GM13976 (cell line): ENCODE results near the gene EIF5.

Source experiments
- DNase-seq: peaks from one replicate; pipeline ENCODE4 v3.0.0; 2012; ENCODE audit warnings: low spot score
- in situ Hi-C: fragments of 300-500 bp; cut with MboI; formaldehyde crosslinking; loops from one replicate; pipeline ENCODE4 v1.12.0; 2022; ENCODE audit warnings: low sequenced_read_pairs, mixed read lengths, inconsistent platforms; ENCODE audit not compliant: unreplicated experiment
- TF ChIP-seq, protein P1 (sequence below): IDR thresholded peaks from 2 replicates; pipeline ENCODE4 v1.5.1; 2012; ENCODE audit warnings: borderline replicate concordance, mild to moderate bottlenecking; ENCODE audit not compliant: insufficient read depth; ENCODE audit errors: extremely low read depth, missing control alignments, control extremely low read depth

The EIF5 gene

DNA sequence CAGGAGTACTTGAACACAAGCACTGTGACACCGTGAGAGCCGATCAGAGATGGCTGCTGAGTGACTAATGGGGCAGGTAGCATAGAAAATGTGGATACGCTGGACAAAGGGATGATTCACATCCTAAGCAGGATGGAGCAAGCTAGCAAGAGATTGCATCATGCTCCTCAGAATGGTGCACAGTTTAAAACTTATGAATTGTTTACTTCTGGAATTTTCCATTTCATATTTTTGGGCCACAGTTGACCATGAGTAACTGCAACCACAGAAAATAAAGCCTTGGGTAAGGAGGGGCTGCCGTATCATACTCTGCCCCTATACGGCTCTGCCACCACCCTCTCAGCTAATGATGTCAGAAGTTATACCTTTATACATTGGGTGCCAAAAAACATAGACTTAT, 27.8 kb downstream of the EIF5 start:
- TF ChIP-seq, protein P1, sequence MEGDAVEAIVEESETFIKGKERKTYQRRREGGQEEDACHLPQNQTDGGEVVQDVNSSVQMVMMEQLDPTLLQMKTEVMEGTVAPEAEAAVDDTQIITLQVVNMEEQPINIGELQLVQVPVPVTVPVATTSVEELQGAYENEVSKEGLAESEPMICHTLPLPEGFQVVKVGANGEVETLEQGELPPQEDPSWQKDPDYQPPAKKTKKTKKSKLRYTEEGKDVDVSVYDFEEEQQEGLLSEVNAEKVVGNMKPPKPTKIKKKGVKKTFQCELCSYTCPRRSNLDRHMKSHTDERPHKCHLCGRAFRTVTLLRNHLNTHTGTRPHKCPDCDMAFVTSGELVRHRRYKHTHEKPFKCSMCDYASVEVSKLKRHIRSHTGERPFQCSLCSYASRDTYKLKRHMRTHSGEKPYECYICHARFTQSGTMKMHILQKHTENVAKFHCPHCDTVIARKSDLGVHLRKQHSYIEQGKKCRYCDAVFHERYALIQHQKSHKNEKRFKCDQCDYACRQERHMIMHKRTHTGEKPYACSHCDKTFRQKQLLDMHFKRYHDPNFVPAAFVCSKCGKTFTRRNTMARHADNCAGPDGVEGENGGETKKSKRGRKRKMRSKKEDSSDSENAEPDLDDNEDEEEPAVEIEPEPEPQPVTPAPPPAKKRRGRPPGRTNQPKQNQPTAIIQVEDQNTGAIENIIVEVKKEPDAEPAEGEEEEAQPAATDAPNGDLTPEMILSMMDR: no peak
- in situ Hi-C loops: no loop called here
- DNase-seq: no peak

DNA sequence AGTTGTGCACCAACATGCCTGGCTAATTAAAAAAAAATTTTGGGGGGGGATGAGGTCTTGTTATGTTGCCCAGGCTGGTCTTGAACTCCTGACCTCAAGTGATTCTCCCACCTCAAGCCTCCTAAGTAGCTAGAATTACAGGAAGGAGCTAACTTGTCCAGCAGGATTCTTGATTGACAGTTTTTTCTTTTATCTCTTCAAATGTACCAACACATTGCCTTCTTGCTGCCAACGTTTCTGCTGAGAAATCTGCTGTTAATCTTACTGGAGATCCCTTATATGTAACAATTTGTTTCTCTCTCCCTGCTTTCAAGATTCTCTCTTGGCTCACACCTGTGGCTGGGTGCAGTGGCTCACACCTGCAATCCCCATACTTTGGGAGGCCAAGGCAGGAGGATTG, 28.7 kb downstream of the EIF5 start:
- TF ChIP-seq, protein P1: no peak
- in situ Hi-C loops: no loop called here
- DNase-seq: no peak

DNA sequence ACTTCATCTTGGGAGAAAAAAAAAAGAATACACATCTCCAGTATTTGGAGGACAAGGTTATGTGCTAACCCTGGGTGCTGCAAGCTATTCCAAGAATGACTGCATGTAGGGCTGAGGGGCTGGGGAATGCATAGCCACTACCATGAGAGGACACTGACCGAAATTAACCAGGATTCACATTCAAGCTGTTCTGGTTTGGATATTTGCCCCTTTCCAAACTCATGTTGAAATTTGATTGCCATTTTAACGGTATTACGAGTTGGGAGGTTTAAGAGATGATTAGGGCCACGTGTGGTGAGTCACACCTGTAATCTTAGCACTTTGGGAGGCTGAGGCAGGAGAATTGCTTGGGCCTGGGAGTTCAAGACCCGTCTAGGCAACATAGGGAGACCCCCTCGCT, 32.7 kb downstream of the EIF5 start:
- DNase-seq: no peak
- TF ChIP-seq, protein P1: no peak
- in situ Hi-C loops: no loop called here

DNA sequence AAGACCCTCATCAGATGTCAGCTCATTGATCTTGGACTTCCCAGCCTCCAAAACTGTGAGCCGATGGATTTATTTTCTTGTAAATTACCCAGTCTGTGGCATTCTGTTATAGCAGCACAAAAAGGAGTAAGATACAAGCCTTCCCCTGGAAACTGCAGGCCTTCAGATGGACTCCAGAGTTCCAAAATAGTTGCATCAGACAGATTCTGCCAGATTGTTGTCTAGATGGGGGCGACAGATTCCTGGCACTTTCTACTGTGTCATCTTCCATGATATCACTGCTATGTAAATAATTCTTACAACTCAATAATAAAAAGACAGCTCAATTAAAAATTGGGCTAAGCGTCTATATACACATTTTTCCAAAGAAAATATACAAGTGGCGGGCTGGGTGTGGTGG, 34.0 kb downstream of the EIF5 start:
- in situ Hi-C loops: no loop called here
- DNase-seq: no peak
- TF ChIP-seq, protein P1: no peak

DNA sequence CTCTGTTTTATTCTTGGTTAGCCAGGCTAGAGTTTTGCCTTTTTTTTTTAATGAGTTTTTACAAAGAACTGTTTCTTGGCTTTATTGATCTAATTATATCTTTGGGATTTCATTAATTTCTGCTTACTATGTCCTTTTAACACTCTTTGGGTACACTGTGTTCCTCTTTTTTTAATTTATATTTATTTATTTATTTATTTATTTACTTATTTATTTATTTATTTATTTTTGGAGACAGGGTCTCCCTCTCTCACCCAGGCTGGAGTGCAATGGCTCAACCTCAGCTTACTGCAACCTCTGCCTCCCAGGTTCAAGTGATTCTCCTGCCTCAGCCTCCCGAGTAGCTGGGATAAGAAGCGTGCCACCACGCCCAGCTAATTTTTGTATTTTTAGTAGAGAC, 36.0 kb downstream of the EIF5 start:
- TF ChIP-seq, protein P1: no peak
- in situ Hi-C loops: no loop called here
- no peak for DNase-seq

DNA sequence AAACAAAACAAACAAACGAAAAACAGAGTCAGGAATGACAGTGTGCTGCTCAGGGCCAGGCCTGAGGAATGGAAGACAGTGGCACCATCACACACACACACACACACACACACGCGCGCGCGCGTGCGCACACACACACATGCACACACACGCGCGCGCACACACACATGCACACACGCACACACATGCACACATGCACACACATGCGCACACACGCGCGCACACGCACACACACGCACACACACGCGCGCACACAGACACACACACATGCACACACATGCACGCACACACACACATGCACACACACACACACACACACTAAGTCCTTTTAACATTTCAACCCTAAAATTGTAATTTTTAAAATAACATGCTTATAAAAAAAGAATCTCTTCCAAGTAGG, 38.0 kb downstream of the EIF5 start:
- in situ Hi-C loops: no loop called here
- TF ChIP-seq, protein P1: no peak
- no peak for DNase-seq
